ENCODE results near the gene CD53.
"Not testable (repeated sequence)": the region's sequence is repeated elsewhere in the genome, so short reads cannot be mapped to it uniquely, and the experiment has no call there.

CD53 gene

DNA sequence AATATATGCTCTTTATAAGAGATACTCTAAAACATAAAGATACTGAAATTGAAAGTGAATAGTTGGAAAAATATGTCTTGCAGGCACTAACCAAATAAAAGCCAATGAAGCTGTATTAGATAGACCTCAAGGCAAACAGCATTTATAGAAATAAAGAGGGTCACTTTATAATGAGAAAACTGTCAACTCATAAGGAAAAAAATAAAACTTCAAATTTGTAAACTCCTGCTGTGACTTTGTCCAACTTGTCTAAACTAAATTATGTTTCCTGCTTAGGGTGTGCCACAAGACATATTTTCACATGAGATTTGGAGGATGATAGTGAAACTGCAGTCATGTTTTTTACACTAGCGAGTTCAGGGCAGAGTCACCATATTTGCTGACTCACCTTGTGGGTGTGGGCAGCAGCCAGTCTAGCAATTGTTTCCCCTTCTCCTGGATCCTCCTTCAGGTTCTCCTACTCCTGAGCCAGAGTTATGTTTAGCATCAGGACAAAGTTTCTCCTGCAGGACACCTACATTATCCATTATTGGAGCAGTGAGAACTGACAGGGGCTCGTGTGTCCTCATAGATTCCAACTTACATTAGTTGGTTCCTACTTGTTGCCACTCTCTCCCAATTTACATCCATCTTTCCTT lies 43.8 kb downstream of the CD53 start:
- DNase-seq: peak; percentile 11

DNA sequence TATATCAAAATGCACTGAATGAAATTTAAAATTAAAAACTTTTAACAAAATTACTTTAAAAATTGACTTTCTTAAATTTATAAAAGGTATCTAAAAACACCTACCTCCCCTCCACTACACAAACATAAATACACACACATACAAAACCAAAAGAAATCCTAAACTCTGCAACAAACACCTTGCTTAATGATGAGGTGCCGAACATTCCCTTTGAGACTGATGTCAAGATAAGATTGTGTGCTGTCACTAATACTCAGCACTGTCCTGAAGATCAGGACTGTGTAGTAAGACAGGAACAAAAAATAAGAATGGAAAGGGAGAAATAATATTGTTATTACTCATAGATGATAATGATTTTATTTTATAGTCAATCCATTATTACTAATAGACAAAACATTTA lies 45.1 kb downstream of the CD53 start:
- DNase-seq: no peak

DNA sequence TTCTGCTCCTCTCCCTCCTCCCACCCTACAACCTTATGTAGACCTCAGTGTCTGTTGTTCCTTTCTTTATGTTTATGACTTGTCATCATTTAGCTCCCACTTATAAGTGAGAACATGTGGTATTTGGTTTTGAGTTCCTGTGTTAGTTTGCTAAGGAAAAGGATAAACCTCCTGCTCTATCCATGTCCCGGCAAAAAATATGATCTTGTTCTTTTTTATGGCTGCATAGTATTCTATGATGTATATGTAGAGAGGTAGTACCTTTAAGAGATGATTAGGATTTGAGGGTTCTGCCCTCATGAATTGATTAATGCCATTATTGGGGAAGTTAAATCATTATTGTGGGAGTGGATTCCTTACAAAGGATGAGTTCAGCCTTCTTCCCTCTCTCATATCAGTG lies 49.0 kb downstream of the CD53 start:
- no peak for DNase-seq

DNA sequence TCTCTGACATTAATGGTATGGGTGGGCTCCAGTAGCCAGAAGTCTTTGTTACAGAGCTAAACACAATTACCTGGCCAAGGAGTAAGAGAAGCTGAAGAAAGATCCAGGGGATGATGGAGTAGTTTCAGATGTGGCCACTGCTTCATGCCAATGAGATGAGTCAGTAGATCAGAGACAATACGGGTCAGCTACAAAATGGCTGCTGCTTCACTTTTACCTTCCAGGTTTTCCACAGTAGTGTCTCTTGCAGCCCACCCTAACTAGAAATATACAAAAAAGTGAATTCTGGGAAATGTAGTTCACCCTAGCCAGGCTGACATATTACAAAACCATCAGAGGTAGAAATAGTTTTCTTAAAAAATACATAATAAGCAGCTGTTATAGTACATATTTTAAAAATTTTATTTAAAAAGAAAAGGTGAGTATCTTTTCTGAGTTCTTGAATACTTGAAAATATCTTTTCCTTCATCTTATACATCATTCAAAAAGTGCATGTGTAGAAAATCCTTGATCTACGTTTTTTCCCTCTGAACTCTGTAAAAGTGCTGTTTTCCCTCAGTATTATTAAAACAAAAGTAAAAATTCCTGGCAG lies 54.6 kb downstream of the CD53 start:
- DNase-seq: no peak

DNA sequence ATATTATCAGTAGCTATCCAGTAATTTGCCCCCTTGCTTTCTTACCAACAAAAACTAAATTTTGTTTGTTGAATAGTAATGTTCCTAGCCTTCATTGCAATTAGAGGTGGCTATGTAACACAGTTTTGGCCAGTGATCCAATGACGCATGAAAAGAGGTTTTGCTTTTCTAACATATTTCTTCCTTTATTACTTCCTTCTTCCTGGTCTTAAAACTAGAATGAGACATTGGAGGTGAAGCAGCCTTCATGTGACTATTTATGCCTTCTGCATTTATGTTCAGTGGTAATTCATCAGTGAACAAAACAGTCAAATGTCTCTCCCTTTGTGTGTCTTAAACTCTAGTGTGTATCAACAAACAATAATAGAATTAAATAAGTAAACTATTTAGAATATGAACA lies 55.2 kb downstream of the CD53 start:
- no peak for DNase-seq

DNA sequence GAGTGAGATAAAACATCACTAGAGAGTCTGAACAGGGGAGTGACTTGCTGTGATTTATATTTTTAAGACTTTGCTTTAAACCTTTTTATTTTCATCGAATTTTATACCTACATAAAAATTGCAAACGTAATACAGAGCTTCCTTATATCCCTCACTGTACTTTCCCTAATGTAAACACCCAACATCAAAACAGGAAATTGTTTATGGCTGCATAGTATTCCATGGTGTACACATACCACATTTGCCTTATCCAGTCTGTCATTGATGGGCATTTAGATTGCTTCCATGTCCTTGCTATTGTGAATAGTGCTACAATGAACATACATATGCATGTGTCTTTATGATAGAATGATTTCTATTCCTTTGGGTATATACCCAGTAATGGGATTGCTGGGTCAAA lies 56.0 kb downstream of the CD53 start:
- no peak for DNase-seq

DNA sequence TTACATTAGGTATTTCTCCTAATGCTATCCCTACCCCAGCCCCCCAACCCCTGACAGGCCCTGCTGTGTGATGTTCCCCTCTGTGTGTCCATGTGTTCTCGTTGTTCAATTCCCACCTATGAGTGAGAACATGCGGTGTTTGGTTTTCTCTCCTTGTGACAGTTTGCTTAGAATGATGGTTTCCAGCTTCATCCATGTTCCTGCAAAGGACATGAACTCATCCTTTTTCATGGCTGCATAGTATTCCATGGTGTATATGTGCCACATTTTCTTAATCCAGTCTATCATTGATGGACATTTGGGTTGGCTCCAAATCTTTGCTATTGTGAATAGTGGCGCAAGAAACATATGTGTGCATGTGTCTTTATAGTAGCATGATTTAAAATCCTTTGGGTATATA lies 58.1 kb downstream of the CD53 start:
- DNase-seq: not testable (repeated sequence)

DNA sequence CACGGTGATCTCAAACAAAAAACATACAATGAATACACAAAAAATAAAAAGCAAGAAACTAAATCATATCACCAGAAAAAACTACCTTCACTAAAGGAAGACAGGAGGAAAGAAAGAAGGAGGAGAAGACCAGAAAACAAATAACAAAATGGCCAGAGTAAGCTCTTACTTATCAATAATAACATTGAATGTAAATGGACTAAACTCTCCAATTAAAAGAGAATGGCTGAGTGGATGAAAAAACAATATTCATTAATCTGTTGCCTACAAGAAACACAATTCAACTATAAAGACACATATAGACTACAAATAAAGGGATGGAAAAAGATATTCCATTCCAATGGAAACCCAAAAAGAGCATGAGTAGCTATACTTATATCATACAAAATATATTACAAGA lies 63.6 kb downstream of the CD53 start:
- no peak for DNase-seq

DNA sequence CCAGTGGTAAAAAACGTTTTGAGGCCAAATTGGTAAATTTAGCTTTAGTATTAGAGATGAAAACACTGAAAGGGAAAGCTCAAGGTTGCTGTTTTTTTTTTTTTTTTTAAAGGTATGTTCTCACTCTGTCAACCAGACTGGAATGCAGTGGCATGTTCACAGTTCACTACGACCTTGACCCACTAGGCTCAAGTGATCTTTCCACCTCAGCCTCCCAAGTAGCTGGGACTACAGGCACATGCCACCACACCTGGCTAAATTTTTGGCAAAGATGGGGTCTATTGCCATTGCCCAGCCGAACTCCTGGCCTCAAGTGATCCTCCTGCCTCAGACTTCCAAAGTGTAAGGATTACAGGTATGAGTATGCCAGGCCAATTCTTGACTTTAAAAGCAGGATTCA lies 71.9 kb downstream of the CD53 start:
- DNase-seq: no peak

DNA sequence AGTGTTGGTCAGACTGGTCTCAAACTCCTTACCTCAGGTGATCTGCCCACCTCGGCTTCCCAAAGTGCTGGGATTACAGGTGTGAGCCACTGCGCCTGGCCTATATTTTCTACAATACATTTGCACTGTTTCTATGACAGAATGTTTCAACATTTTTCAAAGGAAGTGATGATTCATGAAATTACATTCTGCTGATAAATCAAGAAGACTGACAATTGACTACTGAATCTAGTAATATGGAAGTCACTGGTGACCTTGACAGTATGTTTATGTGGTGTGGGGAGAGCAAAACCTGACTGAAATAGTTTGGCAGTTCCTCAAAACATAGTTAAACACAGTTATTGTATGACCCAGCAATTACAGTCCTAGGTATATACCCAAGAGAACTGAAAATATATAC lies 72.7 kb downstream of the CD53 start:
- DNase-seq: peak; percentile 44

DNA sequence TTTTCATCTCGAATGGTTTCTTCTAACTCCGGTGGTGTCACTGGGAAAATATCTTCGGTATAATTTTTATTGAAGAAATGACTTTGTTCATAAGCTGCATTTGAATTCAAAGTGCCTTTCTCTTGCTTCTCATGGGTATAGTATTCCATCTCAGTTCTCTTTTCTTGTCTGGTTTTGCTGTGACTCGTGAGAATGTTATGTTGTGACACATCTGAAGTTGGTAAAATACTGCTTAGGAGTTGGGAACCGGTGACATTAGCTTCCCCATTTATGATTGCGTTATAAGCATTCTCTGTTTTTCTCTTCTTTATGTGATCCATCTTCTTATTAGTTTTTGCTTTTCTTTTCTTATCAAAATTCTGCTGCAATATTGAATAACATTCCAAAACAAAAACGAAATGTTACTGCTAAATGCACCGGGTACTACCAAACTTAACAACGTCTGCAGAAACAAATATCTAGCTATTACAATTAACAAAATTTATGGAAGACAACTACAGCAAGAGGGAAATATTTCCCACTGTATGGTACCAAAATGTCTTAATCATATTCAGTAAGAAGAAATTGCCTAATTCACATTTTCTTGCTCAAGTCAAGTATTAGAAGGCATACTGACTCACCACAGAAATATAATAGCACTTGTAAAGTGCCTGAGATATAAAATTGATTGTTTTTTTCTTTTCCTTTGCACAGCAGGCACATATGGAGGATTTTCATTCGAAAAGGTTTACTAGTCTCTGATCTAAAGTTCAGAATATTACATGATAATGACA lies 75.3 kb downstream of the CD53 start:
- peak; percentile 75 for DNase-seq
